ENCODE measurements around the gene KRTAP4-2.

DNA sequence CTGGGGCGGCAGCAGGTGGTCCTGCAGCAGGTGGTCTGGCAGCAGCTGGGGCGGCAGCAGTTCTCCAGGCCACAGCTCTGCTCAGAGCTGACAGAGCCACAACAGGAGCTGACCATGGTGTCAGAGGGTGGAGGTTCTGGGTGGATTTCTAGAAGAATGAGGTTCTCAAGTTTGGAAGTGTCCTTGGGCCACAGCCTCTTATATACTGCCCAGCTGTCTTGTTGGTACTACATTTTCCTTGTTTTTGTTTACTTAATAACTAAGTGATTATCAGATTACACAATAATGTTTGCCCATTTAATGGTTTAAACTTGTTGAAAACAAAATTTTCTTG is 28.4 kb downstream of the KRTAP4-2 start, which contains the start of gene KRTAP4-5:
- TF ChIP-seq CTCF (IDR thresholded peaks at IDR 0.05) = no peak
- no peak for TF ChIP-seq POLR2A (IDR thresholded peaks at IDR 0.05)
